NK-92 (cell line): Measurements from ENCODE around the gene DIAPH3.

Source experiments
- DNase-seq: peaks from one replicate; lab custom pipeline; 2025; ENCODE audit not compliant: unreplicated experiment; lab: John Stamatoyannopoulos, UW

Gene DIAPH3

GRCh38 chr13:60158321-60158801, 5.4 kb downstream of the DIAPH3 start:
- no peak for DNase-seq

GRCh38 chr13:60155978-60156377, 7.8 kb downstream of the DIAPH3 start:
- no peak for DNase-seq

GRCh38 chr13:60152904-60153303, 10.8 kb downstream of the DIAPH3 start:
- DNase-seq = no peak

GRCh38 chr13:60152114-60152513, 11.6 kb downstream of the DIAPH3 start:
- DNase-seq = no peak

GRCh38 chr13:60150538-60150937, 13.2 kb downstream of the DIAPH3 start:
- DNase-seq = no peak

GRCh38 chr13:60148918-60149317, 14.8 kb downstream of the DIAPH3 start:
- no peak for DNase-seq

- no peak for DNase-seq
Observed at GRCh38 chr13:60147361-60147760, 16.4 kb downstream of the DIAPH3 start.

GRCh38 chr13:60146471-60146870, 17.3 kb downstream of the DIAPH3 start:
- no peak for DNase-seq

- no peak for DNase-seq
Observed at GRCh38 chr13:60143775-60144174, 20.0 kb downstream of the DIAPH3 start.

GRCh38 chr13:60139272-60139671, 24.5 kb downstream of the DIAPH3 start:
- no peak for DNase-seq

GRCh38 chr13:60138674-60139073, 25.1 kb downstream of the DIAPH3 start:
- no peak for DNase-seq

- DNase-seq = no peak
Observed at GRCh38 chr13:60137911-60138560, 25.7 kb downstream of the DIAPH3 start.

GRCh38 chr13:60135344-60135743, 28.4 kb downstream of the DIAPH3 start:
- no peak for DNase-seq

GRCh38 chr13:60134376-60134775, 29.4 kb downstream of the DIAPH3 start:
- DNase-seq = no peak

- no peak for DNase-seq
Observed at GRCh38 chr13:60121337-60121687, 42.4 kb downstream of the DIAPH3 start.

GRCh38 chr13:60120617-60121336, 43.0 kb downstream of the DIAPH3 start:
- no peak for DNase-seq

- no peak for DNase-seq
Observed at GRCh38 chr13:60118696-60119400, 44.9 kb downstream of the DIAPH3 start.

- DNase-seq = no peak
Observed at GRCh38 chr13:60114499-60115028, 49.2 kb downstream of the DIAPH3 start.

GRCh38 chr13:60112771-60113170, 51.0 kb downstream of the DIAPH3 start:
- DNase-seq = no peak

- no peak for DNase-seq
Observed at GRCh38 chr13:60111691-60112090, 52.0 kb downstream of the DIAPH3 start.

- no peak for DNase-seq
Observed at GRCh38 chr13:60109285-60109684, 54.4 kb downstream of the DIAPH3 start.

- DNase-seq = no peak
Observed at GRCh38 chr13:60108589-60108988, 55.1 kb downstream of the DIAPH3 start.
